SKM-1 treated with dmso at 0.1 percent for 144 hours (cell line): ENCODE data around the gene CCND2.

Experiments used
- DNase-seq: peaks from one replicate; lab custom pipeline; 2025; ENCODE audit not compliant: unreplicated experiment; lab: John Stamatoyannopoulos, UW

CCND2 gene

GRCh38 chr12:4275870-4276301 lies 2.3 kb downstream of the CCND2 start:
- no peak for DNase-seq

- peak; percentile 41 for DNase-seq
These were observed 3.1 kb downstream of the CCND2 start for GRCh38 chr12:4276524-4277204.

GRCh38 chr12:4277205-4277543 lies 3.6 kb downstream of the CCND2 start:
- no peak for DNase-seq

DNA sequence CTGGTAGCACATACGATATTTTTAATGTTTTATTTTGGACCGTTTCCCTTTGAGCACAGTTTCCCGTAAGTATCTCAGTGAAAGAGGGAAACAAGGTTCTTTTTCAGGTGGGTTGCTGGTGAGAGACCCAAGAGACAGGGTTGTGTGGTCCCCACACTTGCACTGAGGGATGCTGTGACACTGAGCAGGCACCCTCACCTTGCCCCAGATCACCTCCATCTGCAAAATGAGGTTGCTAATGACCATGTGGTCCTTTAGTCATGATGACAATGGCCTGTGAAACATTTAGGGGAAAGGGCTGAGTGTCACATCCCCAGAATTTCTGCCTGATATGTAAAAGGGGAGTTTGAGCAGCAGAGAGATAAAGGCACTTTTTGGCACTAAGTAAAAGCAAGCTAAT lies 4.3 kb downstream of the CCND2 start:
- DNase-seq, result no peak

DNA sequence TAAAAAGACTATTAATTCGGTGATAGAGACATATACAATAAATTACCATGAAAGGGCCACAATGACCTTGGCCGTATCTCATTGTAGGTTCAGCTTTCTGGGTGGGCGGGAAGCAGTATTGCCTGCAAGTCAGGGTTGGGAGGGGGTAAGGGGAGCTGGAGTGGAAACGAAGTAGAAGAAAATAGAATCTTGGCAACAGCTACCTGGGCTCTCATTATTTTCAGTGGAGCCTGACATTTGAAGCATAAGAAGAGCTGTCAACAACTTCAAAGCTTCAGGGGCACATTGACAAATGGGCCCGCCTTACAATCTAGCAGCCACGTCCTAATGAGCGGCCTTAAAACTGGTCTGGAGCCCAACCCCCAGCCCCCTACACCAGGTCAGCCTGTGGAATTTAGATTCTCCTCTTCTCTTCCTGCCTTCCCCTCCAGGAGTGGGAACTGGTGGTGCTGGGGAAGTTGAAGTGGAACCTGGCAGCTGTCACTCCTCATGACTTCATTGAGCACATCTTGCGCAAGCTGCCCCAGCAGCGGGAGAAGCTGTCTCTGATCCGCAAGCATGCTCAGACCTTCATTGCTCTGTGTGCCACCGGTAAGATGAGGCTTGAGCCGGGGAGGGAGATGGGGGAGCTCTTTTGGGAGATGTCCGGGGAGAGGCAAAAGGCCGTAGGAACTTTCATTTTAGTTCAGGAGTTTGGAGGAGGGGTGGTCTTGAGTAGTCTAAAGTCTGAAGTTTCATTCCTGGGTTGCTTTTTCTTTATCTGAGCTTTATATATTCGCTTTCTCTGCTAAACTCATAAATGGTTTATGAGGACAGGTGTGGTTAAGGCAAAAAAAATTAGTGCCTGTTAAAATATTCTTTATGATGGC lies 5.0 kb downstream of the CCND2 start:
- DNase-seq, result no peak

DNA sequence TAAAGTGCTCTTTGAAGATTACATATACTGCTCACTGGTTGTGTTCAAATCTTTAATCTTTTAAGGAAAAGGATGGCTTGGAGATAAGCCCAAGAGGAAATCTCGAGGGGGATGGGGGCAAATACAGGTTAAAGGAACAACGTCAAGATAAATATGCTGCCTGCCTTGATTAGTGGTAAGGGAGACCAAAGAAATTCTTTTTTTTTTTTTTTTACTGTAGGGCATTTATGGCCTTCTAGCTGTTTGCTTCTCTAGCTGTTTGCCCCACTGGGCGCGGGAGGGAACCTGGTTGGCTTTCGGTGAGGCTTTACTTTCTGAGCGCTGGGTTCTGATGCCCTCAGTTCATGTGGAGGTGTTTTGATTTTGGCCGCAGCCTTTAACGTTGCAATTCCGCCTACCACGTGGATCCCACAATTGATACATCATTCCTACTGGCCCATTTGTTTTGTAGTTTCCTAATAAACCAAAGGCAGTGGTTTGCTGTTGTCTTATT lies 5.7 kb downstream of the CCND2 start:
- no peak for DNase-seq

DNA sequence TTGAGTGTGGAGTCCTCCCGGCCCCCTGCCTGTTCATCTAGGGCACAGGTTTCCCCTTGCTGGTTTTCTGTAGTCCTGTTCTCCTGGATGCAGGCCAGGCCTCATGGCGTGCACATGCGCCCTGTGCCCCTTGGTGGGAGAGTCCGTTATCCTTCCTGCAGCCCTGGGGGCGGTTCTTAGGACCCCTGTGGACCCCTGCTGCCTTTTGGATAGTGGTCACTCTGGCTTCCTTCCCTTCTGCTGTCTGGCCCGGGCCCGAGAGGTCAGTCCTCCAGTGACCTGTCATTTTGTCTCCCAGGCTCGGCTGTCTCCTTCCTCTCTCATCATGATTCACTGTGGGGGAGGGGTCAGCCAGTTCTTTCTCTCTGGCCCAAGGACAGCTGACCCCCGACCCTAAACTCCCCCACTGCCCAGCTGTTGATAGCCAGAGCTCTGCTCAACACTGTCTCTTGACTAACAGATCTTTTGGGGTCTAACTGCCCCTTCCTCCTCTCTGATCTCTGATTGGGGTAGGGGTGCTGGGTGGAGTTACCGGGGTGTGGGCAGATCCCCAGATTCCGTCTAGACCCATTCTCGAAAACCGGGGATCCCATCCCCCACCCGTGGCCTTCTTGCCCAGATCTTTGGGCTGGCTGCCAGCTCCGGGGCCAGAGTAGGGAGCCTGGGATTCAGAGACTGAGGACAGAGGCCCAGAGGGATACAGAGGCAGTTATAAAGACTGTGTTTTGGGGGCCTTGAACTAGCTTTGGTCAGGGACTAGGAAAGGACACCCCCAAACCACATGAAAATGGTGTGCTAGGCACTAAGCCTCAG lies 7.0 kb downstream of the CCND2 start:
- no peak for DNase-seq

DNA sequence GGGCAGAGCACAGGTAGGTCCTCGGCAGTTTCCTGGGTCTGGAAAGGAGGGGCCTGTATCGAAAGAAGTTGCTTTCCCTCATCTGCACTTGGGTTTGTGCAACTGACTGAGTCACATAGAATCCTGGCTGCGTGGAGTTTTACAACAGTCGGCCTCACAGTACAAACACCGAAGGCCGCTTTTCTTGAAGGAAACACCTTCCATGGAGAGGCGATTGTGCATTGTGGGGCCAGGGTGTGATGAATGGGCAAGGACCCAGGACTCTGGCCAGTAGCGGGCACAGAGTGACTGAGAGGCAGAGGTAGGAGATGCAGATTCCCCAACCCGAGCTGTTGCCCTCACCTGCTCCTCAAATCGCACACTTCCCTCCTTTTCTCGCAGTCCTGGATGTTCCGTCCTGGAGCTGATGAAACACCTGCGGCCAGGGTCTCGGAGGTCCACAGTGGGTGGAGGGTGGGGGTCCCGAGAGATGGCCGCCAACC lies 7.7 kb downstream of the CCND2 start:
- DNase-seq, result no peak

- no peak for DNase-seq
These were observed 8.7 kb downstream of the CCND2 start for GRCh38 chr12:4282103-4282891.

DNA sequence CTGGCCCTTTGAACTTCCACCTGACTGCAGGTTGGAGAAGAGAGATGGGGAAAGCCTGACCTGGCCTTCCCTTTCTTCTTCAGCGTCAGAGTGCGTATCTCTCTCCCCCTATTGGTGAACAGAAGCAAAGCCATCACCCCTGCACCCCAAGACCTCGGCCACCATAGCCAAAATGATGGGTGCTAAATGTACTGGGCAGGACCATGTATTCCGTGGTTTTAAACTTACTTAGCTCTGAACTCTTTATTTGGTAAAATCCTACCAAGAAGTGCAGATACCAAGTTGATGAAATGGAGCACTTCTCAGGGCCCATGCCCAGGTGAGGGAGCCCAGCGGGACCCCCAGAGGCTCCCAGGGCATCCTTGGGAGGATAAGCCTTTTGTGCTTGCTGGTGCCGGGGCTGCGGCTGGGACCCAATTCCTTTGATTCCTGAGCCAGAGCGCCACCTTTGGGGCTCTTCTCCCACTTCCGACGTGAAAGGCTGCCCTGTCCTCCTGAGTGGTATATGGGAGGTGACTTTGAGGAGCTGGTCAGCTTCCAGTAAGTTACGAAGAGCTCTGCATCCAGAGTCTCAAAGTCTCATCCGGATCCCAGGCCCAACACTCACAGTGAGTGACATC lies 9.4 kb downstream of the CCND2 start:
- DNase-seq, result no peak

DNA sequence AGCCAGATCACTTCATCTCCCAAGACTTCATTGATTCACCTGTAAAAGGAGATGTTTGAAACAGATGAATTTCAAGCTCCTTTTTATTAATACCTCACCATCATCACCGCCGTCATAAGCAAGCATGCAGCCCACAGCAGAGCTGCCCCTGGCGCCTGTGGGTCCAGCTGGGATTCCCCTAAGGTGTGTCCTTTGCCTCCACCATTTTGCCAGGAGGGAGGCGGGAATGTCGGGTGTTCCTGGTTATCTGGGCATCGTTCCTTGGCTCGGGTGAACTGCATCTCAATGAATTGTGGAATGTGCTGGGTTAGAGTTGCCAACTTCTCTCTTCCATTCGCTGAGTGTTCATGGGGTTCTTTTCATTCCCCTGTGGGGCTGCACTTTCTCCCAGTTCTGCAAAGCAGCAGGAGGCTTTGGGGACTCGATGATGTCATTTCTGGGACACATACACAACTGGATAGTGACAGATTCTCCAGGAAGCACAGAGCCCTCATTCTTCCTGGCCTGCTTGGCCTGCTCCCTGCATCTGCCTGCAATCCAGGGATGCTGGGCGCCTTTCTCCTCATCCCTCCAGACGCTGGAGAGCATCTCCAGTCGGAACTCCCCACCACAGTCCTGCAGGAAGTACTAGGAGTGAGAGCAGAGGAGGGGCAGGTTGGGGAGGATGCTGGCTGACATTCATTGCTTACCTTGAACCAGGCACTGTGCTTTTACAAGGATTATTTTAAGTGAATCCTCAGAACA lies 10.1 kb downstream of the CCND2 start:
- no peak for DNase-seq

DNA sequence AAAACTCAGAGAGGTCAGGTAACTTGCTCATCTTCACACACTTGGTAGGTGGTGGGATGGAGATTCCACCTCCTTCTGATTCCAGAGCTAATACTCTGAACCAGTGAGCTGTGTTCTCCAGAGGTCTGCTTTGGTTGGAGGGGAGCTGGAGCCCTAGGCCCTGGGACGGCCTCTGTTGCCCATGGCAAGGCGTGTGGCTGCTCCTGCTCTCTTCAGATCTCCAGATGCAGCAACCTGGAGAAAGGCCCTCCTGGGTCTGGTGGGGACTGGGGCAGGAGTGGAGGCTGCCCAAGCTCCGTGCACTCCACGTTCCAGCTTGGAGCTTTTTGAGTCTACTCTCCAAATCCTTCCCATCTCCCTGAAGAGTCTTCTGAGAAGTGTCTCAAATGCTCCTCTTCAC lies 10.7 kb downstream of the CCND2 start:
- DNase-seq, result no peak

DNA sequence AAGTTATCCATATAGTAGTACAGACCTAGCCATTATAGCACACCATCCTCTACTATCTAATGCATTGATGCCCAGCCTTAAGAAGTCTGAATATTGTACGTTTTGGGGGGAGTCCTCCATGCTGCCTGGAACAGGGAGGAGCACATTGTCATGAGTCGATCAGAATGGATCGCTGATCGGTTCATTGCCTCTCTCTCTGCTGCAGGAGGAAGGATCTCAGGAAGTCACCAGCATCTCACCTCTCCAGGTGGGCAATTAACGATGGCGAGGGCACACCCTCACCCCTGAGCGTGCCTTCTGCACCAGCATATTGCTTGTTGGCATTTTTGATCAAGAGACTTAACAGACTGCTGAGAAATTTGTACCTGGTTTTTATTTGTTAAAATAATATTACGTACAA lies 11.5 kb downstream of the CCND2 start:
- DNase-seq, result no peak

DNA sequence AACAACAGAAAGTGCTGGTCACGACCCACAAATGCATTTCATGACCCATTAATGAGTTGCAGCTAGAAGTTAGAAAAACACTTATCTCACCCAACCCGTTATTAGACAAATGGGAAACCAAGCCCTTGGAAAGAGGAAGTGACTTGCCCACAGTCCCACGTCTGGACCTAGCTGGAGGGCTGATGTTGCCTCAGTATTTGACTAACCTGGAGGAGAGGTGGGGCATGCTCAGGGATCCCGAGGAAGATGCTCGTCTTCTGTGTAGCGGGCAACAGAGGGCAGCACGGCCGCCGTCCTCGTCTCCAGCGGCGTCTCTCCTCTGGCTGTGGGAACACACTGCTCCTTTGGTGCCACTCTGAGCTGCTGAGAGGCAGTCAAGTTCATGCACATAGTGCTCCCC lies 12.7 kb downstream of the CCND2 start:
- no peak for DNase-seq

DNA sequence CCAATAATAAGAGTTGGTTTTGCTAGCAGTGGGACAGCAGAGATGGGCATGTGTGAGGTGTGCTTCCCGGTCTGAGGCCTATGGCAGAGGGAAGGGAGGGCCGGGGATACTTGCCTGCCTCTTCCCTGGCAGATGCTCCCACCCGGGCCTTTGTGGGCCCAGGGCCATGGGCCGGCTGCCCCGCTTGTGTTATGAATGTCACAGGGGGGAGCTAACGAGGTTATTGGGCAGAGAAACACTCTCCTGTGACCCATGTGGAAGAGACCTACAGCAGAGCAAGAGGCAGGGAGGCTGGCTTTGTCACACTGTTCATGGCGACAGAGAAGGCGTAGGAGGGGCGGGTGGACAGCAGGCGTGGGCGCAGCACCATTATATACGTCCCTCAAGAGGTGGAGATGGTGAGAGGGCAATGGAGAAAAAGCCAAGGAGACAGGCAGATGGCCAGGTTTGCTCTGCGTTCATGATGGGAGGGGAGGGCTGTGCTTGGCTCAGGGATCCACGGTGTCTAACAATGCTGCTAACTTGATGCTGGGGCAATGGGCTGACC lies 13.3 kb downstream of the CCND2 start:
- DNase-seq, result no peak

DNA sequence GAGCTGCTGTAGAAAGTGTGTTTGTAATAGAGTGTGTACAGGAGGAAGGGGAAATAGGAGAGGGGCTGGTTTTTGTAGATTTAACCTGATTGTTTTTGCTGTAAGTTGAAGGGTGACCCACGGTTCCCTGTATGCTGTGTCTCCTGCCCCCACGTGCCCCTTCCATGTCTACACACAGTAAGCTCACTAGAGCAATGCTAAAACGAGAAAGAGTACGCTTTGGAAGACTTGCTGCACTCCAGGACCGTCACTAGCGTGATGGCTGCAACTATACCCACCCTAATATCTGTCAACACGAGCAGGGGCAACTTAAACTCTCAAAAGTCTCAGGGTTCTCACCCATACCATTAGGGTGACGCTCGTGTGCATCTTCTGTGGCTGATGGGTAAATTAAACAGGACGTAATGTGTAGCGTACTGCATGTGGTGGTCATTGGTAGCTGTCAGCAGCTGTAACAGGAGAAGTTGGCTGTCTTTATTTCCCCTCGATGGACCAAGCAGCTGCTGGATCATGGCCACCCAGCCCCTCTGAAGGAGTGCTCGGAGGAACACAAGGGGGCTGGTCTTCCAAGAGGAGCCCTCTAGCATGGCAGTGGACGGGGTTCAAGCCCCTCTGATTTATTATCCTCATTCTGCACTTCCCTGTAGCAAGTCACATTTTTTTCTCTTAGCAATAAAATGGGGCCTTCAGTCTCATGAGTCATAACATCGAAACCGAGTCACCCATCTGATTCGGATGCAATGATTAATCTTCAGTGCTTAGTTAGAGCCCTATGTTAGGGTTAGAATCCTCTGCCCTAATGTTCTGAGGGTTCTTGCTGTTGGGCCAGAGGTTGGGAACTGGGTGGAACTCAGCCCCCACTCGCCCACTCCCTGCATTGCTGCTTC lies 14.0 kb downstream of the CCND2 start:
- no peak for DNase-seq

- no peak for DNase-seq
These were observed 15.0 kb downstream of the CCND2 start for GRCh38 chr12:4288296-4289131.
